OCI-LY1 (cell line): ENCODE data around the gene FEV.
"Not testable (repeated sequence)": the region's sequence is repeated elsewhere in the genome, so short reads cannot be mapped to it uniquely, and the experiment has no call there.

ENCODE experiments used
- H2AFZ ChIP-seq: fragments of 200-600 bp; sonication (generic), shearing (Covaris generic); 2 replicates; pipeline ENCODE4 v1.6.0; 2014; ENCODE audit warnings: antibody characterized with exemption, mild to moderate bottlenecking, low read length
- H3F3A ChIP-seq: fragments of 200-600 bp; sonication (generic), shearing (Covaris generic); 2 replicates; pipeline ENCODE4 v1.6.0; 2014; ENCODE audit warnings: mild to moderate bottlenecking, antibody characterized with exemption, low read length, moderate library complexity; ENCODE audit not compliant: insufficient read depth
- H3K27ac ChIP-seq: fragments of 200-600 bp; sonication (generic); 2 replicates; pipeline ENCODE4 v1.5.1; 2014; ENCODE audit warnings: low read length, mixed run types, mild to moderate bottlenecking, low read depth; ENCODE audit not compliant: poor library complexity, severe bottlenecking
- H3K27me3 ChIP-seq: fragments of 200-600 bp; sonication (generic); 2 replicates; pipeline ENCODE4 v1.6.0; 2014; ENCODE audit warnings: antibody characterized with exemption, mild to moderate bottlenecking, low read length, moderate library complexity; ENCODE audit not compliant: insufficient read depth
- H3K36me3 ChIP-seq: fragments of 200-600 bp; sonication (generic); 2 replicates; pipeline ENCODE4 v1.6.1; 2014; ENCODE audit warnings: mild to moderate bottlenecking, antibody characterized with exemption, low read length, moderate library complexity, mixed read lengths; ENCODE audit not compliant: insufficient read depth
- H3K4me1 ChIP-seq: fragments of 200-600 bp; sonication (generic); 2 replicates; pipeline ENCODE4 v1.5.1; 2014; ENCODE audit warnings: mild to moderate bottlenecking, low read length, moderate library complexity; ENCODE audit not compliant: insufficient read depth, severe bottlenecking
- H3K4me2 ChIP-seq: fragments of 200-600 bp; sonication (generic), shearing (Covaris generic); 2 replicates; pipeline ENCODE4 v1.6.1; 2014; ENCODE audit warnings: low read length
- H3K4me3 ChIP-seq: fragments of 200-600 bp; sonication (generic); 2 replicates; pipeline ENCODE4 v1.5.1; 2014; ENCODE audit warnings: low read length, low read depth, mild to moderate bottlenecking, mixed read lengths; ENCODE audit not compliant: poor library complexity, severe bottlenecking
- H3K79me2 ChIP-seq: fragments of 200-600 bp; shearing (Covaris generic); 2 replicates; pipeline ENCODE4 v1.6.1; 2016; ENCODE audit warnings: mixed run types, low read length, mixed read lengths; ENCODE audit not compliant: insufficient read depth
- H3K9ac ChIP-seq: fragments of 200-600 bp; sonication (generic), shearing (Covaris generic); 2 replicates; pipeline ENCODE4 v1.6.1; 2014; ENCODE audit warnings: mild to moderate bottlenecking, low read length, mixed read lengths
- H3K9me2 ChIP-seq: fragments of 200-600 bp; sonication (generic), shearing (Covaris generic); 2 replicates; pipeline ENCODE4 v1.6.1; 2014; ENCODE audit warnings: low read depth, mild to moderate bottlenecking, low read length, mixed read lengths
- H3K9me3 ChIP-seq: fragments of 200-600 bp; shearing (Covaris generic); 2 replicates; pipeline ENCODE4 v1.6.1; 2014; ENCODE audit warnings: low read length, mixed read lengths
- H4K20me1 ChIP-seq: fragments of 200-600 bp; sonication (generic), shearing (Covaris generic); 2 replicates; pipeline ENCODE4 v1.6.0; 2016; ENCODE audit warnings: mild to moderate bottlenecking, low read length; ENCODE audit not compliant: insufficient read depth
- CTCF ChIP-seq: fragments of 200-600 bp; sonication (generic), shearing (Covaris generic); IDR thresholded peaks from 2 replicates; pipeline ENCODE4 v1.5.1; 2017; ENCODE audit warnings: mild to moderate bottlenecking, antibody characterized with exemption, low read length, moderate library complexity, mixed read lengths
- EZH2 ChIP-seq: fragments of 200-600 bp; sonication (generic), shearing (Covaris generic); IDR thresholded peaks from 2 replicates; pipeline ENCODE4 v1.8.0; 2017; ENCODE audit warnings: borderline replicate concordance, mixed run types, mild to moderate bottlenecking, antibody characterized with exemption, low read length, moderate library complexity, mixed read lengths

Gene FEV

GRCh38 chr2:218944759-218945404, 40.1 kb downstream of the FEV start:
- no peaks in the 10 kb centered on the region for H3K36me3 ChIP-seq
- no peak overlapping the region for H3K4me3 ChIP-seq
- no peak overlapping the region for H3K27ac ChIP-seq
- no peak overlapping the region for H2AFZ ChIP-seq
- TF ChIP-seq EZH2: no peak
- no peak for TF ChIP-seq CTCF
- H3K9ac ChIP-seq: no peak overlapping the region
- no peak overlapping the region for H3K4me2 ChIP-seq
- H3K4me1 ChIP-seq: no peaks in the 10 kb centered on the region
- H4K20me1 ChIP-seq: no peaks in the 10 kb centered on the region
- 0 out of 2 replicates have a peak, but pooled peaks cover 4% of the 10 kb centered on the region for H3K27me3 ChIP-seq
- H3K9me2 ChIP-seq: no peaks in the 10 kb centered on the region
- no peaks in the 10 kb centered on the region for H3F3A ChIP-seq
- H3K9me3 ChIP-seq: no peaks in the 10 kb centered on the region
- no peaks in the 10 kb centered on the region for H3K79me2 ChIP-seq

- H3K36me3 ChIP-seq, H3F3A ChIP-seq, H3K4me3 ChIP-seq, H3K4me2 ChIP-seq, H3K27me3 ChIP-seq, H3K9me2 ChIP-seq, H3K9me3 ChIP-seq, H3K79me2 ChIP-seq, H3K9ac ChIP-seq, H4K20me1 ChIP-seq, H2AFZ ChIP-seq, H3K27ac ChIP-seq, H3K4me1 ChIP-seq: not testable (repeated sequence)
These were observed 53.2 kb downstream of the FEV start for GRCh38 chr2:218931751-218932150.
